Measurements from ENCODE around the gene CYB561D1. TPM values are rescaled to one million over a fixed set of nuclear protein-coding genes. Genes with fewer than 3 reads are reported as not detected.

Gene CYB561D1
- total RNA-seq, 4 donors from 2014 or later = 1.7 to 24.0 (median 20.9) TPM

GRCh38 chr1:109503935-109504334 is 10.0 kb downstream of the CYB561D1 start:
- no peaks in the 10 kb centered on the region for H3K36me3 ChIP-seq
- H3K4me3 ChIP-seq = no peak overlapping the region
- H3K27ac ChIP-seq = peak overlapping the region in 2 of 4 donors; percentile 38 to 47
- no peaks in the 10 kb centered on the region for H3K27me3 ChIP-seq
- peaks cover 0 to 37% (median 4%) of the 10 kb centered on the region in 4 donors for H3K4me1 ChIP-seq
- H3K9me3 ChIP-seq = no peaks in the 10 kb centered on the region
- DNase-seq = no peak
- TF ChIP-seq, protein P1, sequence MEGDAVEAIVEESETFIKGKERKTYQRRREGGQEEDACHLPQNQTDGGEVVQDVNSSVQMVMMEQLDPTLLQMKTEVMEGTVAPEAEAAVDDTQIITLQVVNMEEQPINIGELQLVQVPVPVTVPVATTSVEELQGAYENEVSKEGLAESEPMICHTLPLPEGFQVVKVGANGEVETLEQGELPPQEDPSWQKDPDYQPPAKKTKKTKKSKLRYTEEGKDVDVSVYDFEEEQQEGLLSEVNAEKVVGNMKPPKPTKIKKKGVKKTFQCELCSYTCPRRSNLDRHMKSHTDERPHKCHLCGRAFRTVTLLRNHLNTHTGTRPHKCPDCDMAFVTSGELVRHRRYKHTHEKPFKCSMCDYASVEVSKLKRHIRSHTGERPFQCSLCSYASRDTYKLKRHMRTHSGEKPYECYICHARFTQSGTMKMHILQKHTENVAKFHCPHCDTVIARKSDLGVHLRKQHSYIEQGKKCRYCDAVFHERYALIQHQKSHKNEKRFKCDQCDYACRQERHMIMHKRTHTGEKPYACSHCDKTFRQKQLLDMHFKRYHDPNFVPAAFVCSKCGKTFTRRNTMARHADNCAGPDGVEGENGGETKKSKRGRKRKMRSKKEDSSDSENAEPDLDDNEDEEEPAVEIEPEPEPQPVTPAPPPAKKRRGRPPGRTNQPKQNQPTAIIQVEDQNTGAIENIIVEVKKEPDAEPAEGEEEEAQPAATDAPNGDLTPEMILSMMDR (IDR thresholded peaks at IDR 0.05) = no peak
- TF ChIP-seq POLR2A (IDR thresholded peaks at IDR 0.05) = no peak

GRCh38 chr1:109504974-109505373 is 11.1 kb downstream of the CYB561D1 start:
- no peak for TF ChIP-seq POLR2A (IDR thresholded peaks at IDR 0.05)
- TF ChIP-seq, protein P1 (IDR thresholded peaks at IDR 0.05) = no peak
- Histone ChIP-seq H3K27me3 (no peaks in the 10 kb centered on the region), H3K4me3 (no peak overlapping the region), H3K27ac (no peak overlapping the region), H3K4me1 (peaks cover 0 to 38% (median 5%) of the 10 kb centered on the region in 4 donors), H3K36me3 (no peaks in the 10 kb centered on the region), H3K9me3 (no peaks in the 10 kb centered on the region)
- DNase-seq = no peak

DNA sequence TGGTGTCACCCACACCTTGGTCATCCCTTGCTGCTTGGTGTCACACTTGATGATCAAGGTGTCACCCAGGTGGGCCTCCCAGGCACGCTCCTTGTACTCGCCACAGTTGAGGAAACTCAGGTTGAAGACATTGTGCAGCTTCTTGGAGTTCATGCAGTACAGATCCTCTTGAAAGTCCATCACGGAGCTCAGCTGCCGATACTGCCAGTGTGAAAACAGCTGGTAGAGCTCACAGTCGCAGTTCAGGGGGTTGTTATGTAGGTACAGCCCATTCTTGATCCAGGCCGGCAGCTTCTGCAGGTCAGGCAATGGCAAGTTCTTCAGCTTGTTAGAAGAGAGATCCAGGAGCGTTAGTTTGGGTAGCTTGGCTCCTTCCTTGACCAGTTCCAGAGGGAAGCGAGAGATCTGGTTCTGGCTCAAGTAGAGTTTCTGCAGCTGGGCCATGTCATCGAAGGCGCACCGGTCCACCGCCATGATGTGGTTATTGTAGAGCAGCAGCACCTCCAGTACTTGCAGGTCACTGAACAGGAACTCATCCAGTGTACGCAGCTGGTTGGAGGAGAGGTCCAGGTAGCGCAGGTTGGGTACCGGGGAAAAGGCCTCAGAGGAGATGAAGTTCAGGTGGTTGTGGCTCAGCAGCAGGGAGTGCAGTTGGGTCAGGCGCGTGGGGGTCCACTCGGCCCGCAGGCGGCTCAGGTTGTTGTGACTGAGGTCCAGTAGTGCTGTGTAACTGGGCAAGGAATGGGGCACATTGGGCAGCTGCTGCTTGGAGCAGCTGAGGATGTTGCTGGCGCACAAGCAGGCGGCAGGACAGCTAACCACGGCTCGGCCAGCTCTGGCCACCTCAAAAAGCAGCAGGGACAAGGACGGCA is 14.3 kb downstream of the CYB561D1 start:
- no peaks in the 10 kb centered on the region for H3K9me3 ChIP-seq
- no peaks in the 10 kb centered on the region for H3K27me3 ChIP-seq
- H3K36me3 ChIP-seq = no peaks in the 10 kb centered on the region
- H3K4me1 ChIP-seq = peaks cover 0 to 22% (median 2%) of the 10 kb centered on the region in 4 donors
- H3K27ac ChIP-seq = no peak overlapping the region
- H3K4me3 ChIP-seq = peak overlapping the region in 1 of 4 donors; percentile 95
- TF ChIP-seq POLR2A (IDR thresholded peaks at IDR 0.05) = no peak
- TF ChIP-seq, protein P1 (IDR thresholded peaks at IDR 0.05) = no peak
- no peak for DNase-seq

DNA sequence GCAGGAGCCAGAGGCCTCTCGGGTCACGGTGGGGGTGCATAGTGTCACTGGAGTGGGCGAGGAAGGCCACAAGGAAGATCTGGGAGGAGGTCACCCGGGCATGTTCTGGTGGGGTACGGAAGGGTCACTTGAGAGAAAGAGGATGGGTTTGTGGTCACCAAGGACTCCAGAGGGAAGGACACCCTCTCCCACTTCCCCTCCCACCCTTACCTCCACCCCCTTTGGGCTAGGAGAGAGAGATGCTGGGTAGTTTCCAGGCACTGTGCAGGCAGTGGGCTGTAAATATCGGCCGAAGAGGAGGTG is 14.9 kb downstream of the CYB561D1 start:
- Histone ChIP-seq H3K27ac (peak overlapping the region in 1 of 4 donors; percentile 72), H3K36me3 (no peaks in the 10 kb centered on the region), H3K9me3 (no peaks in the 10 kb centered on the region), H3K27me3 (no peaks in the 10 kb centered on the region), H3K4me1 (peaks cover 0 to 22% (median 2%) of the 10 kb centered on the region in 4 donors), H3K4me3 (peak overlapping the region; percentile 75 to 95 (median 84))
- no peak for DNase-seq
- TF ChIP-seq, protein P1 (IDR thresholded peaks at IDR 0.05) = no peak
- TF ChIP-seq POLR2A (IDR thresholded peaks at IDR 0.05) = no peak

DNA sequence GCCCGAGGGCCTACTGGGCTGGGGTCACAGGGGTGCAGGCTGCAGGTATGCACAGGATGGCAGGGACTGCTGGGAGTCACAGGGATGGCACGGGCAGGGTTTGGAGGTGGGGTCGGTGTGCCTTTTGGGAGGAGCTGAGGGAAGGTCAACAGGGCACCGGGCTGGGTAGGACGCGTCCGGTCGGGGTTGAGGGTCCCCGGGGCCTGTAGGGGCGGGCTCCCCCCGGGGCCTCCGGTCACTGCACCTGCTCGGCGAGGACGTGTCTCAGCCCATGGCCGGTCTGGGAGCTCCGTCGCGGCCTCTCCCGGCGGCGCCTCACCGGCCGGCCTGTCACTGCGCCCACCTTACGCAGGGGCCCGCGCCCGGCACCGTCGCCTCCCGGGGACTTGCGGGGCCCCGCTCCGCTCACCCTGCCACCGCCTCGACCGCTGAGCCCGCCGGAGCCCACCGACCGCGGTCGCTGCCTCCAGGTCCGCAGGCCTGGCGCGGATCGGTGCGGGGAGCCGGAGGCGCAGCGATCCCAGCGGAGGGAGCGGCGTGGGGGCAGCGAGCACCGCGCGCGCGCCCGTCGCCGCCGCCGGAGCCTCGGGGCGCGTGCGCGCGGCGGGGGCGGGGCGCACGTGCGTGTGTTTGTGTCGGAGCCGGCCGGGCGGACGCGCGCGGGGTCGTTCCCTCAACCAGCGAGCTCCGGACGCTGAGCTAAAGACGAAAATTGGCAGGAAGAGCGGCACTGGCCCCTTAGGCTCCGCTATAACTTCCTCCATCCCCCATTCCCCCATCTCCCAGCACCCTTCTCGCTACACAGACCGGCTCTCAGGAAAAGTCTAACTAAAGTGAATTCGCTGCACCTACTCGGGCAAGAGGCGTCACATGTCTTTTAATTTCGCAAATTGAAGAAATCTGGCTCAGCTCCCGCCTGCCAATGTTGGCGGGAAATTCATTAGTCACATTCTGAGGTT is 15.6 kb downstream of the CYB561D1 start, which contains the start of gene AMIGO1:
Gene AMIGO1, minus strand, starts transcription at position 552 of the 959 bp plus-strand sequence. CDS start 815 bp downstream, outside the sequence.
- Histone ChIP-seq H3K4me3 (peak within 1 kb of the TSS; percentile 75 to 95 (median 84)), H3K36me3 (no peaks in the 10 kb centered on the region), H3K27me3 (no peaks in the 10 kb centered on the region), H3K27ac (peak within 1 kb of the TSS in 3 of 4 donors; percentile 40 to 72 (median 49)), H3K4me1 (peaks cover 0 to 17% (median 2%) of the 10 kb centered on the region in 4 donors), H3K9me3 (no peaks in the 10 kb centered on the region)
- peak; percentile 66 to 81 (median 78) for DNase-seq
- TF ChIP-seq, protein P1 (IDR thresholded peaks at IDR 0.05) = no peak
- TF ChIP-seq POLR2A (IDR thresholded peaks at IDR 0.05) = peak in 1 of 2 donors; percentile 23
